SK-N-MC (cell line): ENCODE results near the gene PODXL2.
A peak's percentile ranks its signal among the peaks of the same experiment; 100 is the strongest.

Source experiments
- DNase-seq: peaks from one replicate; pipeline ENCODE4 v3.0.0-alpha.2; 2011; ENCODE audit warnings: low read depth, low spot score
- H3K27ac ChIP-seq: fragments of 200-600 bp; sonication (generic); 2 replicates; pipeline ENCODE4 v1.5.1; 2016; ENCODE audit warnings: mixed run types
- H3K36me3 ChIP-seq: fragments of 200-600 bp; sonication (generic); 2 replicates; pipeline ENCODE4 v1.6.1; 2017; ENCODE audit warnings: antibody characterized with exemption, low read length, mixed read lengths; ENCODE audit not compliant: insufficient read depth
- H3K4me3 ChIP-seq: fragments of 200-600 bp; sonication (generic); 2 replicates; pipeline ENCODE4 v1.5.1; 2016
- H3K9ac ChIP-seq: fragments of 200-600 bp; sonication (generic); 2 replicates; pipeline ENCODE4 v1.8.0; 2017; ENCODE audit warnings: mixed run types, mixed read lengths; ENCODE audit not compliant: insufficient read length
- H3K9me3 ChIP-seq: fragments of 200-600 bp; sonication (generic); 2 replicates; pipeline ENCODE4 v1.6.1; 2017; ENCODE audit warnings: low read depth, mild to moderate bottlenecking, antibody characterized with exemption, low read length, moderate library complexity, mixed read lengths
- EZH2 ChIP-seq: fragments of 200-600 bp; sonication (generic); IDR thresholded peaks from one replicate; pipeline ENCODE4 v1.6.1; 2017; ENCODE audit warnings: antibody characterized with exemption
- FOXP2 ChIP-seq: optimal IDR thresholded peaks from 2 replicates; pipeline ENCODE3; 2011; ENCODE audit warnings: mild to moderate bottlenecking, moderate library complexity; ENCODE audit not compliant: insufficient read depth; ENCODE audit errors: extremely low read length, control extremely low read depth
- POLR2AphosphoS5 ChIP-seq: IDR thresholded peaks from 2 replicates; pipeline ENCODE4 v1.6.1; 2012; ENCODE audit warnings: mild to moderate bottlenecking, low read depth, low read length, borderline replicate concordance

The PODXL2 gene

GRCh38 chr3:127670229-127670559 lies 41.2 kb downstream of the PODXL2 start:
- no peak overlapping the region for H3K9ac ChIP-seq
- peaks cover 17% of the 10 kb centered on the region for H3K36me3 ChIP-seq
- H3K4me3 ChIP-seq = no peak overlapping the region
- no peak for DNase-seq
- H3K9me3 ChIP-seq = no peaks in the 10 kb centered on the region
- TF ChIP-seq POLR2AphosphoS5 = no peak
- no peak for TF ChIP-seq FOXP2
- TF ChIP-seq EZH2 = no peak
- no peak overlapping the region for H3K27ac ChIP-seq

DNA sequence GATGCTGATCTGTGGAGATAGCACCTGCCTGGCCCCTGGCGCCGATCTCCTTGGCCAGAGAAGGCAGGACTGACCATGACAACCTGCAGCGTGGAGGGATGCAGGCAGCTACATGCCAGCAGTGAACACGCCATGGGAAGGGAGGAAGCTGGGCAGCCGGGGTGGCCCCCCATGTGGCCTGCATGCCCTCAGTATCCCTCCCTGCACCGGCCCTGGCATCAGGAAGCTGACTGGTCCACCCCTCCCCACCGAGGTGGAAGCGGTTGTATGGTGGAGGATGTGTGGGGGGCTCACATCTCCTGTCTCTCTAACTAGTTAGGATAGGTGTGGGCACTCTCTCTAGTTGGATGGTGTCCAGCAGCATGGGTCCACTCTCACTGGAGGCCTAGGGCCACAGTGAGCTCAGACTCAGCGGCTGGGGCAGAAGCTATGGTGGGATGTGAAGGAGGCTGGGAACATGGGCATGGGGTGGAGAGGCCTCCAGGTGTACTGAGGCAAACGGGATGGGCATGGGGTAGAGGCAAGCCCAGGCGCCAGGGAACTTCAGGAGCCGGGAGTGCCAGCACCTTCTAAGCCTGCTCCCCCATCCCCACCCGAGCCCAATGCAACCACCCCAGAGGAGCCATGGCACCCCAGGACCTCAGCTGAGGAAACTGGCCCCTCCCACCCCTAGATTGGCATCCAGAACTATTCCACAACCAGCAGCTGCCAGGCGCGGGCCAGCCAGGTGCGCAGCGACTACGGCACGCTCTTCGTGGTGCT lies 42.0 kb downstream of the PODXL2 start:
- no peak overlapping the region for H3K27ac ChIP-seq
- peaks cover 9% of the 10 kb centered on the region for H3K36me3 ChIP-seq
- no peak overlapping the region for H3K9ac ChIP-seq
- no peak overlapping the region for H3K4me3 ChIP-seq
- DNase-seq = no peak
- no peaks in the 10 kb centered on the region for H3K9me3 ChIP-seq
- TF ChIP-seq EZH2 = no peak
- peak; percentile 22; the same call in 1 of the 2 replicates for TF ChIP-seq POLR2AphosphoS5
- TF ChIP-seq FOXP2 = no peak

GRCh38 chr3:127671523-127672428 lies 42.8 kb downstream of the PODXL2 start:
- H3K9me3 ChIP-seq = no peaks in the 10 kb centered on the region
- H3K36me3 ChIP-seq = peaks cover under 1% of the 10 kb centered on the region; the same call in 1 of the 2 replicates
- H3K27ac ChIP-seq = peak overlapping the region; percentile 76
- peak overlapping the region; percentile 79 for H3K4me3 ChIP-seq
- no peak for DNase-seq
- H3K9ac ChIP-seq = peak overlapping the region; percentile 80
- no peak for TF ChIP-seq EZH2
- no peak for TF ChIP-seq FOXP2
- TF ChIP-seq POLR2AphosphoS5 = no peak

DNA sequence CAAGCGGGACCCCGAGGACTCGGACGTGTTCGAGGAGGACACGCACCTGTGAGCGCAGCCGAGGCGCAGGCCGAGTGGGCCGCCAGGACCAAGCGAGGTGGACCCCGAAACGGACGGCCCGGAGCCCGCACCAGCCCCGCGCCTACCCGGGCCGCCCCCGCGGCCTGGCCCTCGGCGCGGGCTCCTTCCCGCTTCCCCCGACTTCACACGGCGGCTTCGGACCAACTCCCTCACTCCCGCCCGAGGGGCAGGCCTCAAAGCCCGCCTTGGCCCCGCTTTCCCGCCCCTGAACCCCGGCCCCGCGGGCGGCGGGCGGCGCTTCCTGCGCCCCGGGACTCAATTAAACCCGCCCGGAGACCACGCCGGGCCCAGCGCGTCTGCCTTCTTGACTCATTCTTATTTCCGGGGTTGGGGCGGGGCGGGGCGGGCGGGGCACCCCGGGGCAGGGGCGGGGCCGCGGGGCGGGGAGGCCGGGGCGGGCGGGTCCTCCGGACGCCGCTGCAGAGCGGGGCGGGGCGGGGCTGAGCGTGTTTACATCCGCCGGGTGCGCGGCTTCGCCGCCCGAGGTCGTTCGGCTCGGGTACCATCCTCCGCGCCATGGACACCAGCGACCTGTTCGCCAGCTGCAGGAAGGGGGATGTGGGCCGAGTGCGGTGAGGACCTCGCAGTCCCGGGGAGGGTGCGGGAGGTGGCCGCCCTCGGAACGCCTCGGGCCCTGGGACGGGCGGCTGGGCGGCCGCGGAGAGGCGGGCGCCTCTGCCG lies 43.6 kb downstream of the PODXL2 start, which contains the start of gene ABTB1:
ABTB1 (plus strand) TSS at position 524 of the 762 bp plus-strand sequence; CDS start at position 598, 74 bp downstream.
- Histone ChIP-seq H3K27ac (peak within 1 kb of the TSS; percentile 76), H3K4me3 (peak within 1 kb of the TSS; percentile 90), H3K9me3 (no peaks in the 10 kb centered on the region), H3K9ac (peak within 1 kb of the TSS; percentile 80), H3K36me3 (no peaks in the 10 kb centered on the region)
- no peak for TF ChIP-seq FOXP2
- no peak for TF ChIP-seq EZH2
- TF ChIP-seq POLR2AphosphoS5 = peak; percentile 74
- DNase-seq = no peak

DNA sequence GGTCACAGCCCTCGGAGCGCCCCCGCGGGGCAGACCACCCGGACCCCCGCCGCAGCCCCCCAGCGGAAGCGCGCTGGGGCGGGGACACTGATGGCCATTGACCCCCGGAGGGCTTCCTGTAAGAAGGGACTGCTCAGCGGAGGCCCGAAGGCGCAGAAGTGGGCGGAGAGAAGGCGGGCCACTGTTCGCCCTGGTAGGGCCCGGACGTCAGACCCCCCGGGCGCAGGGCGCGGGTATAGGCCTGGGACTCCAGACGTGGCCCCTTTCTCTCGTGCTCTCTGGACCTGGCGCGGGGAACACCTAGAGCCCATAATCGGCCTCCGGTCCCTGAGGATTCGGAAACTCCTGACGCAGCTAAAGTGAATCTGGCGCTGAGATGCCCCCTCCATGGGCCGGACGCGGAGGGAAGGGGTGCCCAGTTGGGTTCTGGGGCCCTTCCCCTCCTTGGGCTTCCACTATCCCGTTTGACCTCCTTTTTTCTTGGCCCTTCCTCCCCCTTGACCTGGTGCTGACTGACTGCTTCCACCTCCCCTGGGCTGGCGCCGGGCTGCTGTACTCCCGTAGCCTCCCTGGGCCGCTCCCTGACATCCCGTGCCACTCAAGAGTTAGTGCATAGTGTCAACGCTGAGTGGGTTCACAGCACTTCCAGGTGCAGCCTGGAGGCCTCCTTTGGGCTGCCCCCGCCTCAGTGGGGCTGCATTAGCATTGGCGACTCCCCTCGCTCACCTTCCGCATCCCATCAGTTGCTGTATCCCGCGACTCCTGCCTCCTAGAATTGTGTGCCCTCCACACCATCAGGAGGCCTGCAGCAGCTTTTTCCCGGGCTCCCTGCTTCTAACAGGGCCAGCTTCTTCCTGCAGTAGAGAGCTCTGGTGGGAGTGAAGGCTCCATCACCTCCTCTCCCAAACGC lies 44.5 kb downstream of the PODXL2 start:
- no peaks in the 10 kb centered on the region for H3K36me3 ChIP-seq
- H3K4me3 ChIP-seq = peak overlapping the region; percentile 90
- H3K9me3 ChIP-seq = no peaks in the 10 kb centered on the region
- no peak for TF ChIP-seq EZH2
- TF ChIP-seq FOXP2 = no peak
- no peak for TF ChIP-seq POLR2AphosphoS5
- no peak overlapping the region for H3K27ac ChIP-seq
- no peak for DNase-seq
- peak overlapping the region; percentile 59 for H3K9ac ChIP-seq

GRCh38 chr3:127674101-127674721 lies 45.2 kb downstream of the PODXL2 start:
- Histone ChIP-seq H3K27ac (no peak overlapping the region), H3K9me3 (no peaks in the 10 kb centered on the region), H3K36me3 (no peaks in the 10 kb centered on the region), H3K9ac (no peak overlapping the region), H3K4me3 (no peak overlapping the region)
- no peak for DNase-seq
- TF ChIP-seq FOXP2 = no peak
- TF ChIP-seq EZH2 = no peak
- no peak for TF ChIP-seq POLR2AphosphoS5

DNA sequence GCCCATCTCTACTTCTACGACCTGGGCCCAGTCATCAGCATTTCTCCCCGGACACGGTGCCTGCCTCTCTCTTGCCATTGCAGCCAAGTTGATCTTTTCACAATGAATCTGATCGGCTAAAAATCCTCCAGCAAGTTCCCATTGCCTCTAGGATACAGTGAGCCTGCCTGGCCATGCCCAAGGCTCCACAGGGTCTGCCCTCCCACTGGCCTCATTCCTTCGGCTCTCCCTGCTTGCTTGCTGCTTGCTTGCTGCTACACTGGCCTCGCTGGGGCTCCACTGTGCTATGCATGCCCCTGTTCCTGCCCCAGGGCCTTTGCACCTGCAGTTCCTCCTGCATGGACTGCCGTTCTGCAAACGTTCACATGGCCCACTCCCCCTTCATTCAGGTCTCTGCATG lies 45.8 kb downstream of the PODXL2 start:
- no peaks in the 10 kb centered on the region for H3K36me3 ChIP-seq
- H3K27ac ChIP-seq = no peak overlapping the region
- no peak overlapping the region for H3K4me3 ChIP-seq
- H3K9ac ChIP-seq = no peak overlapping the region
- no peaks in the 10 kb centered on the region for H3K9me3 ChIP-seq
- DNase-seq = no peak
- TF ChIP-seq EZH2 (no peak), FOXP2 (no peak), POLR2AphosphoS5 (no peak)
